Stimulated activated CD4-positive, alpha-beta T cell treated with anti-CD3 and anti-CD28 coated beads, Interleukin-4, amount 100 ng/mL, for 4 hours (primary cell): Measurements from ENCODE around the gene ST6GALNAC4.
A peak's percentile ranks its signal among the peaks of the same experiment; 100 is the strongest.

ENCODE experiments used
- DNase-seq, 2 experiments: peaks; one replicate each; pipeline ENCODE4 v3.0.0-alpha.2; 2020

The ST6GALNAC4 gene

DNA sequence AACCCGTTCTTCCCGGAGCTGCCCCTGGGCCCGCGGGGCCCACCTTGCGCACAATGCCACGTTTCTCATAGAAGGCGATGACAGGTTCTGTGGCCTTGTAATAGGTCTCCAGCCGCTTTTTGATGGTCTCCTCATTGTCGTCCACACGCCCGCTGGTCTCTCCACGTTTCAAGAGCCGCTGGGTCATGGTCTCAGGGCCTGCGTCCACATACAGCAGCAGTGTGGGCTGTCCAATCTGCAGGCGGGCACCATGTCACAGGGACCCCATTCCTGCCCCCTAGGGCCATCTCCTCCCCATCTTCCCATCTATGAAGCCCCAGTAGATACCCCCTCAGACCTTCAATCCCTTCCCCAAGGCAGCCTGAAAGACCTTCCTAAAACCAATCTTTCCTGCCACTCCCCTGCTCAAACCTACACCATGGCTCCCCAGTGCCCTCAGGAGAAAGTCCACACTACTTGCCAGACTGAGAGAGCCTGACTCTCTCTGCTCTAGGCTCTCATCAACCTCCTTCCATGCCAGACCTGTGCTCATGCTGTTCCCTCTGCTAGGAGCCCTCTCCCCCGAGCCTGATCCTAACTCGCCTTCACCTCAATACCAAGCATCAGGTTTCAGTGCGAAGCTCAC lies 48.5 kb downstream of the ST6GALNAC4 start:
- no peak for DNase-seq

DNA sequence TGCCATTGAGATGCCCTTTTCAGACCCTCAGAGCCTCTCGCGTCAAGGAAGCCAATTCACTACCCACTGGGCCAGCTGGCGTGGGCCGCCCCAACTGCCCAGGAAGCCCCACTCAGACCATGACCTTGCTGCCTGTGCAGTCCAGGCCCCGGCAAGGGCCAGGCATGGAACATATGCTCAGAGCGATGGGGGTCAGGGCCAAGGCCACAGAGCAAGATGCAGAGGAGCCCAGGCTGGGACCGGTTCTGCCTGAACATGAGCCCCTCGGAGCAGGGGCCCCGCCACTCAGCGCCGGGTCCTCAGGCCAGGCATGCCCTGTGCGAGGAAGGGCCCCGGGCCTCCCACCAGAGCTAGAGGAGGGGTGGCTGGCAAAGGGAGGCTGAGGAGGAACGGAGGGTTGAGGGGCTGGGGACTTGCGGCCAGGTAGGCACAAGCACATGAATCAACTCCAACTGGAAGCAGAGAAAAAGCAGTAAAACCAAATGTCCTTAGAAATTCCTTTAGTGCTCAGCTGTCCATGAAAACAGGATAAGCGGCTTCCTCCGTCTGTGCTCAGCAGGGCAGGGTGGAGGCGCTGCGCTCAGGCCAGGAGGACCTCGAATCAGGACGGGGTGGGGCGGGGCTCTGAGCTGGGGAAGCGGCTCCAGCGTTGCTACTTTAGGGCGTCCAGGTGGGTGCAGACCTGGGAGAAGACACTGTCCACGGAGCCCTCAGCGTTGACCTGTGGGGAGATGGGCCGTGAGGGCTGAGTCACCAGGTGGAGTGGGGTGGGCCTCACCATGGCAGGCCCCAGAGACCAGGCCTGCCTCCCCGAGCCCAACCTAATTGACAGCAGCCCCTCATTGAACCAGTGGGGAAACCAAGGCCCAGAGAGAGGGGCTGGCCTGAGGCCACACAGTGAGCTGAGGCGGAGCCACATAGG lies 49.2 kb downstream of the ST6GALNAC4 start:
- no peak for DNase-seq

- DNase-seq, result no peak
These were observed 50.3 kb downstream of the ST6GALNAC4 start for GRCh38 chr9:127866535-127866934.

DNA sequence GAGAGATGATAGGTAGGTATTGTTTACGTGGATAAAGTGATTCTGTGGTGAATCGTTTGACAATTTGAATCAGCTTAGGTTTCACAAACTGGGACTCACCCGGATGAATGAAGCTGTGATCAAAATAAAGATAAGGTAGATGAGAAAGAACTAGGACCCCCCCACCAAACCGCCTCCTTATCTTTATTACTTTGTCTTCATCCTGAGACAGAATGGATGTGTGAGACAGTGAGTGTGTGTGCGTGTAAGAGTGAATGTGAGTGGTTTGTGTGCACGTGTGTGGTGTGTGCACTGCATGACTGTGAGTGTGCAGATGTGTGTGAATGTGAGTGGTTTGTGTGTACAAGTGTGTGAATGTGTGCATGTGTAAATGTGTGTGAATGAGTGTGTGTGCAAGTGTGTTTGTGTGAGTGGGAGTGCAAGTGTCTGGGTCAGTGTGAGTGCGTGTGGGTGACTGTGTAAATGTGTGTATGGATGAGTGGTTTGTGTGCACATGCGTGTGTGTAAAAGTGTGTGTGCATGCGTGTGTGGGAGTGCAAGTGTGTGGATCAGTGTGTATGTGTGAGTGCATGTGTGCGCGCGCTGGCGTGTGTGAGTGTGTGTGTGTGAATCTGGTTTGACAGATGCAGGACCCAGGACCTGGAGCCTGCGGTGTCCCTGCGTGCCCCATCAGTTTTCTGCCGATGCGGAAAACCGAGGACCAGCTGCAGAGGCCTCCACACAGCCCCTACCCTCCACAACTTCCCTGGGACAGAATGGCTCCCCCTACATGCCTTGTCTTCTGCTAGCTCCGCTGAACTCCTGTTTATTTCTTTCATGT lies 51.0 kb downstream of the ST6GALNAC4 start:
- no peak for DNase-seq

GRCh38 chr9:127863191-127863621 lies 53.6 kb downstream of the ST6GALNAC4 start:
- no peak for DNase-seq

DNA sequence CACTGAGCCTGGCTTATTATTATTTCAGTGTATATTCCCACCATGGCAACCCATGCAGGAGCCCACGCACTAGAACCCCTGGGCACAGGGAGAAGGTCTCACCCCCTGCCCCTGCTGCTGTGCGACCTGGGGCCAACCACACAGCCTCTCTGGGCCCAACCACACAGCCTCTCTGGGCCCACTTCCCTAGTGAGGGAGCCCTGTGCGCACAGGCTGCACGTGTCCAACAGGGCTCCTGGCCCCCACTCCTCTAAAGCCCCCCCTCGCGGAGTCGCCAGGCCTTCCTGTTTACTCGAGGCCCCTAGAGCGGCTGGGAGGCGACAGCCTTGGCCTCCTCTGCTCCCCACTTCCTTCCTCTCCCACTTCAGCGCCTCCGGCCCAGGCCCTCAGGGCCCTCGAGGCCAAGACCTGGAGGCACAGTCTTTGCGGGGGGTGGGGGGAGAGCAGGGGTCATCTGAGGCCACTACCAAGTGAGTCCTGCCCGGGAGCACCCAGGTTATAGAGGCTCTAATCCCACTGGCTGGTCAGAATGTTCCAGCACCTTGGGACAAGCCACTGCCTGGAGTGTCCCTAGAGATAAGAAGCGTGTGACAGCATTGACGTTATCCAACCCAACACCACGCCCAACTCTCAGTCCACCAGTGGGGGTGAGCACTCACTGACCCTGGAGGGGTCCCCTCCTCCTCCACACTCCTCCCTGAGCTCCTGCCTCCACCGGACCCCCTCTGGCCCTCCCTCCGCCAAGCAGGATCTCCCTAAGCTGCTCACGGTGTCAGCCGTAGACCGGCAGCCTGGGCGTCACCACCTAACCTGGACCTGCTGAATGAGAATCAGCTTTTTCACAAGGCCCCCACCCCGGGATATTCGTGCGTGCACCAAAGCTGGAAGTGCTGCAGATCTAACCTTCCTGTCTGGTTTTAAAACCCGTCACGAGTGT lies 54.5 kb downstream of the ST6GALNAC4 start:
- peak; percentile 21 to 28 for DNase-seq

DNA sequence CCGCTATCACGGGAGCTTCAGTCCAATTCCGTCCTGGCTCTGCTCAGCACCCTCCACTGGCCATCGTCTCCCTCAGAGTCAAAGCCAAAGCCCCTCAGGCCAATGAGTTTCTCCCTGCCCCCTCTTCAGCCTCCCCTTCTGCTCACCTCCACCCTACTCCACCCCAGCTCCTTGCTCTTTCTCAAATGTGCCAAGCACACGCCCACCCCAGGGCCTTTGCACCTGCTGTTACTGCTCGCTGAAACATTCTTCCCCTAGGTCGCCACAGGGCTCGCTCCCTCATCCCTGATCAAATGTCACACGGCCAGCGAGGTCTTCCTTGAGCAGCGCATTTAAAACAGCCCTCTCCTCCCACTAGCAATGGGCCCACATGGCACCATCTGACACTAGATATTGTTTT lies 56.1 kb downstream of the ST6GALNAC4 start:
- no peak for DNase-seq

DNA sequence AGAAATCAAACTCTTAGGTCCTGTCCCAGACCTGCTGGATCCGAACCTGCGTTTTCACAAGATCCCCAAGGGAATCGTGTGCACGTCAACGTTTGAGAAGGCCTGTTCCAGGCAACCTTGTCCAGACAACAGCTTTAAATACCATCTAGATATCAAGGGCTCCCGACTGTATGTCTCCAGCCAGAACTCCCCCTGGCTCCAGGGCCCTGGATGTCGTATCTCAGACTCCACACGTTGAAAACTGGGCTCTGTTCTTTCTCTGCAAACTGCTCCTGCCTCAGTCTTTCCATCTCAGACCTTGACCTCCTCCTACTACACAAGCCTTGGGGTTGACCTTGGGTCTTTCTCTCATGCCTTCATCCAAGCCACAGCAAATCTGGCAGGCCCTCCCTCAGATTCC lies 56.6 kb downstream of the ST6GALNAC4 start:
- no peak for DNase-seq

DNA sequence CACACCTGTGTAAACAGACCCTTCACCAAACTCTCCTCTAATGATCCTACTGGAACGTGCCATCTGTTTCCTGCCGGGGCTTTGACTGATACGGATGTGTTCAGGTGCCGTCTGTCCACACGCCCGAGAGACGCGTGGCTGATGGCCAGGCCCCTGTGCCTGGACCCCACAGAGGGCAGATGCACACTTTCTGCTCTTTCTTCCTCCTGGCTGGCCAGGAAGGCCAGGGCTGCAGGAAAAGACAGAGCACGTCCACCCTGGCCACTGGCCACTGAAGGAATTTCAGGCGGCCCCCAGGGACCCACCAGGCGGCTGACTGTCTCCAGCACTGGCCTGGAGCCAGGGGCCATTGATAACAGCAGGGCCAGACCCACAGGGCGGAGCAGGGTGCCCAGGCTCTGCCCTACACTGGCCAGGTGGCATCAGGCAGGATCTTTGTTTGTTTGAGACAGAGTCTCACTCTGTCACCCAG lies 58.8 kb downstream of the ST6GALNAC4 start:
- no peak for DNase-seq
